GM13977 (cell line): ENCODE measurements around the gene TRIM65.
A peak's percentile ranks its signal among the peaks of the same experiment; 100 is the strongest.

ENCODE experiments used
- DNase-seq: peaks from one replicate; pipeline ENCODE4 v3.0.0; 2012; ENCODE audit warnings: low spot score
- CTCF ChIP-seq: IDR thresholded peaks from 2 replicates; pipeline ENCODE4 v1.5.1; 2012; ENCODE audit warnings: mild to moderate bottlenecking, control low read depth; ENCODE audit not compliant: insufficient read depth; ENCODE audit errors: extremely low read depth, missing control alignments
- in situ Hi-C: fragments of 300-500 bp; cut with MboI; formaldehyde crosslinking; loops from one replicate; pipeline ENCODE4 v1.12.0; 2022; ENCODE audit warnings: low sequenced_read_pairs, low pct_unique_long_range_greater_than_20kb, mixed read lengths, inconsistent platforms; ENCODE audit not compliant: unreplicated experiment

Gene TRIM65

GRCh38 chr17:75846692-75847613, 49.8 kb downstream of the TRIM65 start:
- in situ Hi-C loops = no loop called here
- TF ChIP-seq CTCF = no peak
- DNase-seq = no peak

- TF ChIP-seq CTCF = no peak
- in situ Hi-C loops = no loop called here
- no peak for DNase-seq
These were observed 50.6 kb downstream of the TRIM65 start for GRCh38 chr17:75845933-75846691.

GRCh38 chr17:75845058-75845711, 51.6 kb downstream of the TRIM65 start:
- DNase-seq = peak; percentile 92
- TF ChIP-seq CTCF = peak; percentile 76
- in situ Hi-C loops = no loop called here

GRCh38 chr17:75844530-75845057, 52.2 kb downstream of the TRIM65 start:
- TF ChIP-seq CTCF = no peak
- in situ Hi-C loops = no loop called here
- DNase-seq = peak; percentile 36

- in situ Hi-C loops = no loop called here
- peak; percentile 81 for DNase-seq
- no peak for TF ChIP-seq CTCF
These were observed 52.9 kb downstream of the TRIM65 start, which contains the start of gene UNC13D for GRCh38 chr17:75843577-75844529. Gene UNC13D, minus strand, starts transcription at chr17:75844404. Its CDS starts 67 bp downstream, at chr17:75844337.
